Measurements from ENCODE around the gene ZNF679. TPM values are rescaled to one million over a fixed set of nuclear protein-coding genes. Genes with fewer than 3 reads are reported as not detected.
"Not testable (repeated sequence)": the region's sequence is repeated elsewhere in the genome, so short reads cannot be mapped to it uniquely, and the experiment has no call there.

The ZNF679 gene
- total RNA-seq, 4 donors from 2014 or later, result not detected

DNA sequence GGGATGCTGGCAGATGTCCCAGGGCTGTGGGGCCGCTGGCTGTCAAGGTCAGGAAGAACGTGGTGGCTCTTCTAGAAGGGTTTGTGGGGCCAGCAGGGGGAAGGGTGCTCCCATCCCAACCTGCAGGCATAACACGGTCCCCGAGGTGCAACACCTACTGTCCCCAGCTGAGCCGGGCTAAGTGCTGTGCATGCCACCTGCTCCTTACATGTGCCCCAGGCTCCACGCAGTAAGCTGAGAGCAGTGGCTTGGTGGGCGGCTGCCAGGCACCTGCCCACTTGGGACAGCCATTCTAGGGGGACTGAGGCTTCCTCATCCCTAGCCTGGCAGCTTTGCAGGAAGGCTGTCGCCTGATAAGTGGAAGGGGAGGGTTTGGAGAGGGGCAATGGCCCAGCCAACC, 35.5 kb upstream of the ZNF679 start:
- no peak overlapping the region for H3K4me3 ChIP-seq (replicated peaks in 1 of 3)
- no peak for TF ChIP-seq POLR2A (IDR thresholded peaks at IDR 0.05)
- TF ChIP-seq, protein P1, sequence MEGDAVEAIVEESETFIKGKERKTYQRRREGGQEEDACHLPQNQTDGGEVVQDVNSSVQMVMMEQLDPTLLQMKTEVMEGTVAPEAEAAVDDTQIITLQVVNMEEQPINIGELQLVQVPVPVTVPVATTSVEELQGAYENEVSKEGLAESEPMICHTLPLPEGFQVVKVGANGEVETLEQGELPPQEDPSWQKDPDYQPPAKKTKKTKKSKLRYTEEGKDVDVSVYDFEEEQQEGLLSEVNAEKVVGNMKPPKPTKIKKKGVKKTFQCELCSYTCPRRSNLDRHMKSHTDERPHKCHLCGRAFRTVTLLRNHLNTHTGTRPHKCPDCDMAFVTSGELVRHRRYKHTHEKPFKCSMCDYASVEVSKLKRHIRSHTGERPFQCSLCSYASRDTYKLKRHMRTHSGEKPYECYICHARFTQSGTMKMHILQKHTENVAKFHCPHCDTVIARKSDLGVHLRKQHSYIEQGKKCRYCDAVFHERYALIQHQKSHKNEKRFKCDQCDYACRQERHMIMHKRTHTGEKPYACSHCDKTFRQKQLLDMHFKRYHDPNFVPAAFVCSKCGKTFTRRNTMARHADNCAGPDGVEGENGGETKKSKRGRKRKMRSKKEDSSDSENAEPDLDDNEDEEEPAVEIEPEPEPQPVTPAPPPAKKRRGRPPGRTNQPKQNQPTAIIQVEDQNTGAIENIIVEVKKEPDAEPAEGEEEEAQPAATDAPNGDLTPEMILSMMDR (IDR thresholded peaks at IDR 0.05), result no peak
- no peaks in the 10 kb centered on the region for H3K4me1 ChIP-seq
- intact Hi-C loops (cut with DNase I), result no loop called here
- no peaks in the 10 kb centered on the region for H3K9me3 ChIP-seq
- H3K36me3 ChIP-seq, result no peaks in the 10 kb centered on the region
- no peak overlapping the region for H3K27ac ChIP-seq
- 58 to 70% methylated on average over 2 to 4 of the region's 8 CpGs for WGBS, 2 donors
- no peak for DNase-seq
- H3K27me3 ChIP-seq, result no peaks in the 10 kb centered on the region

DNA sequence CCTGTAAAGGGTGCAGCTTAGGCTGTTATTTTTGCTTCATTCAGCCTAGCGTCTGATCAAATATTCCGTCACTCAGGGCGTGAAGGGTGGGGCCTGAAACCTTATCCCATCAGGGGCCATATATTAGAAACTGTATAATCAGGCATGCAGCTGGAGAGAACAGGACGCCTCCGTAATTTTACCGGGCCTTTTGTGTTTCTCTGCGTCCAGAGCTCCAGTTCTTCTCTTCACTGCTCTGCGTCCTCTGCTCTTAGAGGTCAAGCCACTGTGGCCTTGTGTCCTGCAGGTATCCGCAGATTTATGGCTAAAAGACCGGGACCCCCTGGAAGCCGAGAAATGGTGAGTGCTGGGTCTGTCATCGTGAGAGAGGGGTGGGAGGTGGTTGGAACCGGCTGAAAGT, 21.4 kb upstream of the ZNF679 start, which contains the start of gene ZNF735:
Gene ZNF735 (plus strand): TSS at position 301 of the 400 bp plus-strand sequence. CDS start 0 bp downstream, at position 301.
- TF ChIP-seq, protein P1 (IDR thresholded peaks at IDR 0.05), result no peak
- TF ChIP-seq POLR2A (IDR thresholded peaks at IDR 0.05), result no peak
- H3K27ac ChIP-seq, result no peak within 1 kb of the TSS
- no peaks in the 10 kb centered on the region for H3K27me3 ChIP-seq
- WGBS, 2 donors, result 84 to 89% methylated on average over 13 of the region's 13 CpGs
- no peaks in the 10 kb centered on the region for H3K36me3 ChIP-seq
- H3K4me3 ChIP-seq (replicated peaks in 1 of 3), result no peak within 1 kb of the TSS
- intact Hi-C loops (cut with DNase I), result no loop called here
- no peaks in the 10 kb centered on the region for H3K4me1 ChIP-seq
- H3K9me3 ChIP-seq, result no peaks in the 10 kb centered on the region
- DNase-seq, result no peak

DNA sequence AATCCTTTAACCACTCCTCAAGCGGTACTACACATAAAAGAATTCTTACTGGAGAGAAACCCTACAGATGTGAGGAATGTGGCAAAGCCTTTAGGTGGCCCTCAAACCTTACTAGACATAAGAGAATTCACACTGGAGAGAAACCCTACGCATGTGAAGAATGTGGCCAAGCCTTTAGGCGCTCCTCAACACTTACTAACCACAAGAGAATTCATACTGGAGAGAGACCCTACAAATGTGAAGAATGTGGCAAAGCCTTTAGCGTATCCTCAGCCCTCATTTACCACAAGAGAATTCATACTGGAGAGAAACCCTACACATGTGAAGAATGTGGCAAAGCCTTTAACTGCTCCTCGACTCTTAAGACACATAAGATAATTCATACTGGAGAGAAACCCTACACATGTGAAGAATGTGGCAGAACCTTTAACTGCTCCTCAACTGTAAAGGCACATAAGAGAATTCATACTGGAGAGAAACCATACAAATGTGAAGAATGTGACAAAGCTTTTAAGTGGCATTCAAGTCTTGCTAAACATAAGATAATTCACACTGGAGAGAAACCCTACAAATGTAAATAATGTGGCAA, 8.5 kb upstream of the ZNF679 start:
- H3K27me3 ChIP-seq; intact Hi-C loops (cut with DNase I); H3K27ac ChIP-seq; DNase-seq; H3K4me3 ChIP-seq (replicated peaks in 1 of 3); H3K36me3 ChIP-seq; H3K9me3 ChIP-seq; H3K4me1 ChIP-seq: not testable (repeated sequence)
- 71 to 75% methylated on average over 5 of the region's 5 CpGs for WGBS, 2 donors

DNA sequence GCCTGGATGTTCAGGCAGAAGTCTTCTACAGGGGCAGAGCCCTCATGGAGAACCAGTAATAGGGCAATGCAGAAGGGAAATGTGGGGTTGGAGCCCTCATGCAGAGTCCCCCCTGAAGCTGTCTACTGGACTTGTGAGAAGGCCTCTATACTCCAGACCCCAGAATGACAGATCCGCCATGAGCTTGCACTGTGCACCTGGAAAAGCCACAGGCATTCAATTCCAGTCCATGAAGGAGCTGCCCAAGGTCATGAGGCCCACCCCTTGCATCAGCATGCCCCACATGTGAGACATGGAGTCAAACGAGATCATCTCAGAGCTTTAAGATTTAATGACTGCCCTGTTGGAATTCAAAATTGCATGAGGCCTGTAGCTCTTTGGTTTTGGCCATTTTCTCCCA, 4.9 kb upstream of the ZNF679 start:
- WGBS, 2 donors, result 41 to 50% methylated on average over 2 of the region's 2 CpGs
- Histone ChIP-seq H3K27me3 (no peaks in the 10 kb centered on the region), H3K4me1 (no peaks in the 10 kb centered on the region), H3K36me3 (no peaks in the 10 kb centered on the region), H3K27ac (no peak overlapping the region), H3K9me3 (no peaks in the 10 kb centered on the region), H3K4me3 (replicated peaks in 1 of 3) (no peak overlapping the region)
- TF ChIP-seq POLR2A (IDR thresholded peaks at IDR 0.05), result no peak
- TF ChIP-seq, protein P1 (IDR thresholded peaks at IDR 0.05), result no peak
- DNase-seq, result no peak
- intact Hi-C loops (cut with DNase I), result no loop called here

DNA sequence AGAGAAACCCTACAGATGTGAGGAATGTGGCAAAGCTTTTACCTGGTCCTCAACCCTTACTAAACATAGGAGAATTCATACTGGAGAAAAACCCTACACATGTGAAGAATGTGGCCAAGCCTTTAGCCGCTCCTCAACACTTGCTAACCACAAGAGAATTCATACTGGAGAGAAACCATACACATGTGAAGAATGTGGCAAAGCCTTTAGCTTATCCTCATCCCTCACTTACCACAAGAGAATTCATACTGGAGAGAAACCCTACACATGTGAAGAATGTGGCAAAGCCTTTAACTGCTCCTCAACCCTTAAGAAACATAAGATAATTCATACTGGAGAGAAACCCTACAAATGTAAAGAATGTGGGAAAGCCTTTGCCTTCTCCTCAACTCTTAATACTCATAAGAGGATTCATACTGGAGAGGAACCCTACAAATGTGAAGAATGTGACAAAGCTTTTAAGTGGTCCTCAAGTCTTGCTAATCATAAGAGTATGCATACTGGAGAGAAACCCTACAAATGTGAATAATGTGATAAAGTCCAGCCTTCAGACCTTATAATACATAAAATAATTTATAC, 38.2 kb downstream of the ZNF679 start:
- Histone ChIP-seq H3K36me3 (no peaks in the 10 kb centered on the region), H3K27me3 (no peaks in the 10 kb centered on the region), H3K4me1 (no peaks in the 10 kb centered on the region), H3K9me3 (no peaks in the 10 kb centered on the region), H3K4me3 (replicated peaks in 1 of 3) (no peak overlapping the region), H3K27ac (no peak overlapping the region)
- no peak for DNase-seq
- 82 to 88% methylated on average over 1 of the region's 1 CpG for WGBS, 2 donors
- TF ChIP-seq, protein P1 (IDR thresholded peaks at IDR 0.05), result no peak
- TF ChIP-seq POLR2A (IDR thresholded peaks at IDR 0.05), result no peak
- intact Hi-C loops (cut with DNase I), result no loop called here
